Gastrocnemius medialis (tissue), 4 donors: ENCODE measurements around the gene SORL1. TPM values are rescaled to one million over a fixed set of nuclear protein-coding genes. Genes with fewer than 3 reads are reported as not detected.

Source experiments
- ATAC-seq, 2 donors: fragments of 150-250 bp; one replicate each; pipeline ENCODE4 v1.9.1; 2016
- DNase-seq, 2 donors: peaks; one replicate each; pipeline ENCODE4 v3.0.0-alpha.2; 2019
- H3K27ac ChIP-seq, 4 donors: fragments of 200-600 bp; sonication (generic); 1 replicate in 1 of 4; 2 replicates in 3 of 4; pipeline ENCODE4 v1.5.1; 2016 to 2018; ENCODE audit warnings: mild to moderate bottlenecking in 2 of 4, moderate library complexity in 1 of 4
- H3K27me3 ChIP-seq, 3 donors: fragments of 200-600 bp; sonication (generic) in 2 of 3; 1 replicate in 1 of 3; 2 replicates in 2 of 3; pipeline versions ENCODE4 v1.5.1 to v1.6.0; 2016 to 2019; ENCODE audit warnings: mild to moderate bottlenecking in 1 of 3, moderate library complexity in 1 of 3
- H3K36me3 ChIP-seq, 2 donors: fragments of 200-600 bp; sonication (generic) in 1 of 2; one replicate each; pipeline ENCODE4 v1.5.1; 2017 to 2018
- H3K4me1 ChIP-seq, 2 donors: fragments of 200-600 bp; sonication (generic) in 1 of 2; one replicate each; pipeline ENCODE4 v1.5.1; 2016 to 2017; ENCODE audit warnings: mild to moderate bottlenecking in 2 of 2
- H3K4me3 ChIP-seq, 4 donors: fragments of 200-600 bp; sonication (generic) in 3 of 4; 1 replicate in 1 of 4; 2 replicates in 3 of 4; pipeline ENCODE4 v1.5.1; 2016 to 2019; ENCODE audit warnings: mild to moderate bottlenecking in 2 of 4
- H3K9me3 ChIP-seq, 3 donors: fragments of 200-600 bp; sonication (generic) in 2 of 3; 1 replicate in 1 of 3; 2 replicates in 2 of 3; pipeline ENCODE4 v1.5.1; 2016 to 2019
- CTCF ChIP-seq, 5 experiments: fragments of 450-650 bp in 3 of 5; fragments of 200-600 bp in 2 of 5; sonication (generic) in 2 of 5; IDR thresholded peaks in 4 of 5; conservative IDR thresholded peaks in 1 of 5; 1 replicate in 4 of 5; 2 replicates in 1 of 5; pipeline ENCODE4 v1.5.1; 2016 to 2019; ENCODE audit warnings: antibody characterized with exemption in 5 of 5, mild to moderate bottlenecking in 3 of 5, moderate library complexity in 3 of 5
- POLR2A ChIP-seq, 2 donors: fragments of 450-650 bp; IDR thresholded peaks; one replicate each; pipeline ENCODE4 v1.6.1; 2017; ENCODE audit warnings: antibody characterized with exemption in 2 of 2, mild to moderate bottlenecking in 2 of 2, moderate library complexity in 2 of 2
- in situ Hi-C, 4 donors: fragments of 200-750 bp; cut with MboI; loops; one replicate each; pipeline versions ENCODE4 v1.15.0 to v1.8.0; 2017; ENCODE audit warnings: low sequenced_read_pairs in 4 of 4
- intact Hi-C: fragments of 100-400 bp; cut with DNase I; formaldehyde crosslinking; loops from one replicate; pipeline ENCODE4 v1.15.1; 2023; ENCODE audit warnings: low total_unique reads
- total RNA-seq, 4 donors: library from RNA; depleted of rRNA; stranded (reverse); fragments of >200 nt; gene quantifications; one replicate each; pipeline versions ENCODE4 v1.1.0 to v1.2.3, GENCODE V29; 2016

Gene SORL1
- total RNA-seq, 4 donors from 2014 or later: 0.78 to 2.7 (median 2.3) TPM

- Histone ChIP-seq H3K9me3 (no peaks in the 10 kb centered on the region), H3K27ac (no peak overlapping the region)
These were observed 15.0 kb upstream of the SORL1 start for GRCh38 chr11:121437018-121437685.

GRCh38 chr11:121437686-121438078 lies 14.4 kb upstream of the SORL1 start:
- Histone ChIP-seq H3K9me3 (no peaks in the 10 kb centered on the region), H3K4me3 (no peak overlapping the region), H3K36me3 (no peaks in the 10 kb centered on the region), H3K27me3 (no peaks in the 10 kb centered on the region), H3K4me1 (no peaks in the 10 kb centered on the region), H3K27ac (no peak overlapping the region)
- TF ChIP-seq CTCF (IDR thresholded peaks at IDR 0.05 in 4 of 5, conservative IDR thresholded peaks at IDR 0.05 in 1 of 5): no peak
- no peak for TF ChIP-seq POLR2A (IDR thresholded peaks at IDR 0.05)
- DNase-seq: no peak
- ATAC-seq: no peak
- intact Hi-C loops: no loop called here
- in situ Hi-C loops: no loop called here

More at GRCh38 chr11:121437018-121437685, 15.0 kb upstream of the SORL1 start:
- in situ Hi-C loops: no loop called here
- DNase-seq (no peak), ATAC-seq (no peak)
- intact Hi-C loops: no loop called here
- no peaks in the 10 kb centered on the region for H3K4me1 ChIP-seq
- no peak overlapping the region for H3K4me3 ChIP-seq
- H3K36me3 ChIP-seq: no peaks in the 10 kb centered on the region
- no peaks in the 10 kb centered on the region for H3K27me3 ChIP-seq
- no peak for TF ChIP-seq POLR2A (IDR thresholded peaks at IDR 0.05)
- TF ChIP-seq CTCF (IDR thresholded peaks at IDR 0.05 in 4 of 5, conservative IDR thresholded peaks at IDR 0.05 in 1 of 5): no peak

GRCh38 chr11:121439337-121439736 lies 12.8 kb upstream of the SORL1 start:
- Histone ChIP-seq H3K36me3 (no peaks in the 10 kb centered on the region), H3K27ac (no peak overlapping the region), H3K27me3 (no peaks in the 10 kb centered on the region), H3K9me3 (no peaks in the 10 kb centered on the region), H3K4me3 (no peak overlapping the region), H3K4me1 (no peaks in the 10 kb centered on the region)
- TF ChIP-seq POLR2A (IDR thresholded peaks at IDR 0.05) (no peak), CTCF (IDR thresholded peaks at IDR 0.05 in 4 of 5, conservative IDR thresholded peaks at IDR 0.05 in 1 of 5) (no peak)
- intact Hi-C loops: no loop called here
- DNase-seq (no peak), ATAC-seq (no peak)
- in situ Hi-C loops: no loop called here

- H3K27ac ChIP-seq: no peak overlapping the region
- ATAC-seq (no peak), DNase-seq (no peak)
- in situ Hi-C loops: no loop called here
- no peaks in the 10 kb centered on the region for H3K9me3 ChIP-seq
- H3K4me1 ChIP-seq: no peaks in the 10 kb centered on the region
- no peak for TF ChIP-seq CTCF (IDR thresholded peaks at IDR 0.05 in 4 of 5, conservative IDR thresholded peaks at IDR 0.05 in 1 of 5)
- TF ChIP-seq POLR2A (IDR thresholded peaks at IDR 0.05): no peak
- no peak overlapping the region for H3K4me3 ChIP-seq
- H3K27me3 ChIP-seq: no peaks in the 10 kb centered on the region
- intact Hi-C loops: no loop called here
- no peaks in the 10 kb centered on the region for H3K36me3 ChIP-seq
These were observed 12.4 kb upstream of the SORL1 start for GRCh38 chr11:121439759-121440158.

GRCh38 chr11:121441521-121441920 lies 10.6 kb upstream of the SORL1 start:
- Histone ChIP-seq H3K4me1 (no peaks in the 10 kb centered on the region), H3K27me3 (no peaks in the 10 kb centered on the region), H3K9me3 (no peaks in the 10 kb centered on the region), H3K4me3 (no peak overlapping the region), H3K36me3 (no peaks in the 10 kb centered on the region), H3K27ac (no peak overlapping the region)
- TF ChIP-seq POLR2A (IDR thresholded peaks at IDR 0.05) (no peak), CTCF (IDR thresholded peaks at IDR 0.05 in 4 of 5, conservative IDR thresholded peaks at IDR 0.05 in 1 of 5) (no peak)
- in situ Hi-C loops (no loop called here), intact Hi-C loops (no loop called here)
- ATAC-seq (no peak), DNase-seq (no peak)
